Measurements from ENCODE around the gene CBX1. TPM values are rescaled to one million over a fixed set of nuclear protein-coding genes. Genes with fewer than 3 reads are reported as not detected.

CBX1 gene
- total and polyA plus RNA-seq, 2 of the 8 experiments (the other 6 are each of a cell fraction or from before 2014, with no cell fraction given), result 38.7 to 173 TPM

GRCh38 chr17:48046296-48046695 lies 55.0 kb downstream of the CBX1 start:
- peaks cover 0 to 38% of the 10 kb centered on the region in 2 experiments; a peak in 2 of 4 replicates for H3K79me2 ChIP-seq (ENCODE audit: control insufficient read depth in 1 of 2, insufficient read depth in 2 of 2, low read length in 2 of 2)
- H3K4me2 ChIP-seq (ENCODE audit: insufficient read depth in 1 of 2, low read depth in 2 of 2, low read length in 2 of 2), result peak overlapping the region; percentile 80 to 87; a peak in 2 of 4 replicates
- H3K23ac ChIP-seq (ENCODE audit: insufficient read length), result no peak overlapping the region
- no peak overlapping the region for H4K5ac ChIP-seq (ENCODE audit: insufficient read length, low read depth, low read length)
- no peak overlapping the region for H3K4ac ChIP-seq (replicated peaks; ENCODE audit: insufficient read length, low read depth, low read length)
- no peak overlapping the region for H4K91ac ChIP-seq (replicated peaks; ENCODE audit: insufficient read length, low read length)
- no peaks in the 10 kb centered on the region; the same call in 1 of the 2 replicates for H3K79me1 ChIP-seq (ENCODE audit: low read depth, low read length)
- no peaks in the 10 kb centered on the region for H3K9me3 ChIP-seq (ENCODE audit: insufficient read depth in 2 of 2, low read depth in 1 of 2, low read length in 1 of 2)
- peaks cover 0 to 15% (median 13%) of the 10 kb centered on the region in 4 experiments; a peak in 5 of 7 replicates for H3K4me1 ChIP-seq (replicated peaks in 1 of 4; ENCODE audit: control insufficient read depth in 3 of 4, insufficient read depth in 4 of 4, low read length in 3 of 4)
- no peak overlapping the region for H4K8ac ChIP-seq (ENCODE audit: extremely low read depth, insufficient read depth, low read length)
- no peak overlapping the region for H3K27ac ChIP-seq (ENCODE audit: low read depth, low read length)
- FAIRE-seq, result no peak
- H2AFZ ChIP-seq (ENCODE audit: low read length), result no peak overlapping the region
- H3K14ac ChIP-seq (ENCODE audit: insufficient read length), result no peak overlapping the region
- no peak overlapping the region for H2AK5ac ChIP-seq (ENCODE audit: low read depth, low read length)
- no peak overlapping the region for H2BK12ac ChIP-seq (ENCODE audit: low read depth, low read length)
- no peaks in the 10 kb centered on the region for H3K27me3 ChIP-seq (replicated peaks in 1 of 4; ENCODE audit: control insufficient read depth in 3 of 4, extremely low read depth in 1 of 4, insufficient read depth in 3 of 4, low read length in 3 of 4)
- DNase-seq (ENCODE audit: low read depth in 1 of 2, low spot score in 2 of 2), result no peak
- H3K56ac ChIP-seq (replicated peaks; ENCODE audit: insufficient read length, low read depth, low read length), result no peak overlapping the region
- ChIA-PET CTCF (ENCODE audit: partially characterized antibody) (interaction anchor here (0.6 to 10.5 kb wide), 9 partner anchors 8 to 1250 kb away, joined by 3 to 111 read pairs (median 12); no protein-coding TSS in a partner anchor), POLR2A (ENCODE audit: partially characterized antibody) (interaction anchor here (28.1 to 41.8 kb wide), 2 partner anchors 9 to 16 kb away, joined by 1227 read pairs; partner anchors contain the start of genes COPZ2 and NFE2L1)
- WGBS, 2 experiments (ENCODE audit: extremely low coverage in 1 of 2, insufficient coverage in 1 of 2, insufficient read length in 1 of 2, insufficient replicate concordance in 2 of 2, low coverage in 1 of 2, low lambda C conversion rate in 2 of 2, missing lambda C conversion rate in 1 of 2), result 89% methylated on average over 7 of the region's 7 CpGs; no CpG with 5 or more reads in 1 of the 2 experiments
- peaks cover 0 to 7% of the 10 kb centered on the region in 2 experiments for H4K20me1 ChIP-seq (replicated peaks in 1 of 2; ENCODE audit: control insufficient read depth in 1 of 2, insufficient read depth in 2 of 2, low read length in 2 of 2)
- no peak overlapping the region for H3K9ac ChIP-seq (replicated peaks in 1 of 4; ENCODE audit: extremely low read depth in 1 of 4, low read depth in 3 of 4, low read length in 3 of 4)
- H2BK15ac ChIP-seq (ENCODE audit: low read length), result no peak overlapping the region
- no peak overlapping the region for H2BK20ac ChIP-seq (ENCODE audit: low read length)
- H2BK120ac ChIP-seq (replicated peaks; ENCODE audit: low read depth, low read length), result no peak overlapping the region
- H2BK5ac ChIP-seq (ENCODE audit: low read depth, low read length), result no peak overlapping the region
- peak overlapping the region in 2 of 4 experiments; percentile 81 to 87; a peak in 3 of 8 replicates for H3K4me3 ChIP-seq (ENCODE audit: extremely low read depth in 1 of 4, insufficient read depth in 2 of 4, low read depth in 3 of 4, low read length in 4 of 4)
- no peak overlapping the region for H3K18ac ChIP-seq (ENCODE audit: extremely low read depth, low read length)
- no peak for TF ChIP-seq SRF (IDR thresholded peaks at IDR 0.05; ENCODE audit: low read depth, low read length)
- no peak for TF ChIP-seq JUND (IDR thresholded peaks at IDR 0.05; ENCODE audit: low read length)
- no peak for TF ChIP-seq CBX5 (IDR thresholded peaks at IDR 0.05; ENCODE audit: low read depth, low read length)
- TF ChIP-seq TEAD4 (IDR thresholded peaks at IDR 0.05; ENCODE audit: low read depth, low read length), result no peak
- TF ChIP-seq TCF12 (IDR thresholded peaks at IDR 0.05; ENCODE audit: low read depth, low read length), result no peak
- TF ChIP-seq, protein P1, sequence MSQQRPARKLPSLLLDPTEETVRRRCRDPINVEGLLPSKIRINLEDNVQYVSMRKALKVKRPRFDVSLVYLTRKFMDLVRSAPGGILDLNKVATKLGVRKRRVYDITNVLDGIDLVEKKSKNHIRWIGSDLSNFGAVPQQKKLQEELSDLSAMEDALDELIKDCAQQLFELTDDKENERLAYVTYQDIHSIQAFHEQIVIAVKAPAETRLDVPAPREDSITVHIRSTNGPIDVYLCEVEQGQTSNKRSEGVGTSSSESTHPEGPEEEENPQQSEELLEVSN (IDR thresholded peaks at IDR 0.05), result no peak
- TF ChIP-seq KDM5A (IDR thresholded peaks at IDR 0.05; ENCODE audit: low read length), result no peak
- peaks cover 2 to 8% (median 7%) of the 10 kb centered on the region in 4 experiments; a peak in 5 of 8 replicates for H3K36me3 ChIP-seq (ENCODE audit: control insufficient read depth in 2 of 4, insufficient read depth in 4 of 4, low read length in 3 of 4)
- peaks cover 10% of the 10 kb centered on the region for H3K23me2 ChIP-seq (ENCODE audit: low read depth, low read length)
